Lower leg skin (tissue), 3 donors: Measurements from ENCODE around the gene C9orf72.

ENCODE experiments used
- CTCF ChIP-seq, 3 donors: fragments of 450-650 bp; IDR thresholded peaks; one replicate each; pipeline ENCODE4 v1.5.1; 2016; ENCODE audit warnings: antibody characterized with exemption in 3 of 3, mild to moderate bottlenecking in 3 of 3, moderate library complexity in 2 of 3
- POLR2A ChIP-seq, 2 donors: fragments of 450-650 bp; IDR thresholded peaks; one replicate each; pipeline ENCODE4 v1.6.1; 2016 to 2017; ENCODE audit warnings: antibody characterized with exemption in 2 of 2, mild to moderate bottlenecking in 1 of 2, moderate library complexity in 1 of 2

GRCh38 chr9:27584931-27585330, 11.7 kb upstream of the C9orf72 start:
- no peak for TF ChIP-seq CTCF (IDR thresholded peaks at IDR 0.05)
- TF ChIP-seq POLR2A (IDR thresholded peaks at IDR 0.05), result no peak
